OCI-LY1 (cell line): Measurements from ENCODE around the gene RTL10.

Experiments
- H2AFZ ChIP-seq: fragments of 200-600 bp; sonication (generic), shearing (Covaris generic); 2 replicates; pipeline ENCODE4 v1.6.0; 2014; ENCODE audit warnings: antibody characterized with exemption, mild to moderate bottlenecking, low read length
- H3F3A ChIP-seq: fragments of 200-600 bp; sonication (generic), shearing (Covaris generic); 2 replicates; pipeline ENCODE4 v1.6.0; 2014; ENCODE audit warnings: mild to moderate bottlenecking, antibody characterized with exemption, low read length, moderate library complexity; ENCODE audit not compliant: insufficient read depth
- H3K27ac ChIP-seq: fragments of 200-600 bp; sonication (generic); 2 replicates; pipeline ENCODE4 v1.5.1; 2014; ENCODE audit warnings: low read length, mixed run types, mild to moderate bottlenecking, low read depth; ENCODE audit not compliant: poor library complexity, severe bottlenecking
- H3K27me3 ChIP-seq: fragments of 200-600 bp; sonication (generic); 2 replicates; pipeline ENCODE4 v1.6.0; 2014; ENCODE audit warnings: antibody characterized with exemption, mild to moderate bottlenecking, low read length, moderate library complexity; ENCODE audit not compliant: insufficient read depth
- H3K36me3 ChIP-seq: fragments of 200-600 bp; sonication (generic); 2 replicates; pipeline ENCODE4 v1.6.1; 2014; ENCODE audit warnings: mild to moderate bottlenecking, antibody characterized with exemption, low read length, moderate library complexity, mixed read lengths; ENCODE audit not compliant: insufficient read depth
- H3K4me1 ChIP-seq: fragments of 200-600 bp; sonication (generic); 2 replicates; pipeline ENCODE4 v1.5.1; 2014; ENCODE audit warnings: mild to moderate bottlenecking, low read length, moderate library complexity; ENCODE audit not compliant: insufficient read depth, severe bottlenecking
- H3K4me2 ChIP-seq: fragments of 200-600 bp; sonication (generic), shearing (Covaris generic); 2 replicates; pipeline ENCODE4 v1.6.1; 2014; ENCODE audit warnings: low read length
- H3K4me3 ChIP-seq: fragments of 200-600 bp; sonication (generic); 2 replicates; pipeline ENCODE4 v1.5.1; 2014; ENCODE audit warnings: low read length, low read depth, mild to moderate bottlenecking, mixed read lengths; ENCODE audit not compliant: poor library complexity, severe bottlenecking
- H3K79me2 ChIP-seq: fragments of 200-600 bp; shearing (Covaris generic); 2 replicates; pipeline ENCODE4 v1.6.1; 2016; ENCODE audit warnings: mixed run types, low read length, mixed read lengths; ENCODE audit not compliant: insufficient read depth
- H3K9ac ChIP-seq: fragments of 200-600 bp; sonication (generic), shearing (Covaris generic); 2 replicates; pipeline ENCODE4 v1.6.1; 2014; ENCODE audit warnings: mild to moderate bottlenecking, low read length, mixed read lengths
- H3K9me2 ChIP-seq: fragments of 200-600 bp; sonication (generic), shearing (Covaris generic); 2 replicates; pipeline ENCODE4 v1.6.1; 2014; ENCODE audit warnings: low read depth, mild to moderate bottlenecking, low read length, mixed read lengths
- H3K9me3 ChIP-seq: fragments of 200-600 bp; shearing (Covaris generic); 2 replicates; pipeline ENCODE4 v1.6.1; 2014; ENCODE audit warnings: low read length, mixed read lengths
- H4K20me1 ChIP-seq: fragments of 200-600 bp; sonication (generic), shearing (Covaris generic); 2 replicates; pipeline ENCODE4 v1.6.0; 2016; ENCODE audit warnings: mild to moderate bottlenecking, low read length; ENCODE audit not compliant: insufficient read depth
- CTCF ChIP-seq: fragments of 200-600 bp; sonication (generic), shearing (Covaris generic); IDR thresholded peaks from 2 replicates; pipeline ENCODE4 v1.5.1; 2017; ENCODE audit warnings: mild to moderate bottlenecking, antibody characterized with exemption, low read length, moderate library complexity, mixed read lengths
- EZH2 ChIP-seq: fragments of 200-600 bp; sonication (generic), shearing (Covaris generic); IDR thresholded peaks from 2 replicates; pipeline ENCODE4 v1.8.0; 2017; ENCODE audit warnings: borderline replicate concordance, mixed run types, mild to moderate bottlenecking, antibody characterized with exemption, low read length, moderate library complexity, mixed read lengths

Gene RTL10

GRCh38 chr22:19822301-19823117 is 32.2 kb downstream of the RTL10 start:
- Histone ChIP-seq H3K9me3 (peaks cover 11% of the 10 kb centered on the region), H3K79me2 (no peaks in the 10 kb centered on the region), H2AFZ (no peak overlapping the region), H3K36me3 (no peaks in the 10 kb centered on the region), H3K4me1 (peaks cover 27% of the 10 kb centered on the region), H3K9me2 (no peaks in the 10 kb centered on the region), H3K27me3 (no peaks in the 10 kb centered on the region), H3K4me2 (no peak overlapping the region), H3K4me3 (no peak overlapping the region), H3K27ac (no peak overlapping the region), H4K20me1 (no peaks in the 10 kb centered on the region), H3K9ac (no peak overlapping the region), H3F3A (no peaks in the 10 kb centered on the region)
- TF ChIP-seq CTCF (no peak), EZH2 (no peak)

- Histone ChIP-seq H3K9me3 (peaks cover 9% of the 10 kb centered on the region), H3K79me2 (no peaks in the 10 kb centered on the region), H4K20me1 (no peaks in the 10 kb centered on the region), H3K9me2 (no peaks in the 10 kb centered on the region), H3K9ac (no peak overlapping the region), H3K36me3 (no peaks in the 10 kb centered on the region), H2AFZ (no peak overlapping the region), H3K4me3 (no peak overlapping the region), H3F3A (no peaks in the 10 kb centered on the region), H3K27me3 (no peaks in the 10 kb centered on the region), H3K4me2 (no peak overlapping the region), H3K27ac (no peak overlapping the region), H3K4me1 (peaks cover 33% of the 10 kb centered on the region)
- no peak for TF ChIP-seq EZH2
- no peak for TF ChIP-seq CTCF
These were observed 33.0 kb downstream of the RTL10 start for GRCh38 chr22:19821523-19822300.

- no peaks in the 10 kb centered on the region for H3K36me3 ChIP-seq
- H4K20me1 ChIP-seq = no peaks in the 10 kb centered on the region
- H3K9me2 ChIP-seq = no peaks in the 10 kb centered on the region
- H3K79me2 ChIP-seq = no peaks in the 10 kb centered on the region
- no peaks in the 10 kb centered on the region for H3K27me3 ChIP-seq
- H3K4me2 ChIP-seq = no peak overlapping the region
- TF ChIP-seq EZH2 (no peak), CTCF (peak; percentile 18; the same call in 1 of the 2 replicates)
- H3F3A ChIP-seq = no peaks in the 10 kb centered on the region
- H3K9ac ChIP-seq = no peak overlapping the region
- no peak overlapping the region for H3K4me3 ChIP-seq
- peaks cover 2% of the 10 kb centered on the region; the same call in 1 of the 2 replicates for H3K9me3 ChIP-seq
- H3K27ac ChIP-seq = no peak overlapping the region
- no peak overlapping the region for H2AFZ ChIP-seq
- peaks cover 33% of the 10 kb centered on the region for H3K4me1 ChIP-seq
These were observed 33.7 kb downstream of the RTL10 start for GRCh38 chr22:19820880-19821522.
